Left kidney (tissue), 2 donors: ENCODE data around the gene ARHGEF10L. TPM values are rescaled to one million over a fixed set of nuclear protein-coding genes. Genes with fewer than 3 reads are reported as not detected.

Source experiments
- DNase-seq: peaks from one replicate; pipeline ENCODE4 v3.0.0-alpha.2; 2013
- polyA plus RNA-seq: library from polyadenylated mRNA; unstranded; fragments of 120-200 nt; gene quantifications from one replicate; pipeline ENCODE4 v1.2.1, GENCODE V29; 2013; ENCODE audit not compliant: insufficient read length

ARHGEF10L gene
- polyA plus RNA-seq, 1 donor, result 39.2 TPM

GRCh38 chr1:17567582-17567981 lies 28.1 kb downstream of the ARHGEF10L start:
- DNase-seq, result no peak

GRCh38 chr1:17568014-17568900 lies 28.8 kb downstream of the ARHGEF10L start:
- DNase-seq, result no peak

- no peak for DNase-seq
Observed at GRCh38 chr1:17569200-17570139, 30.0 kb downstream of the ARHGEF10L start.

- no peak for DNase-seq
Observed at GRCh38 chr1:17570228-17570627, 30.7 kb downstream of the ARHGEF10L start.

GRCh38 chr1:17572264-17572985 lies 32.9 kb downstream of the ARHGEF10L start:
- DNase-seq, result no peak

- DNase-seq, result no peak
Observed at GRCh38 chr1:17573518-17574041, 34.1 kb downstream of the ARHGEF10L start.

GRCh38 chr1:17574516-17574915 lies 35.0 kb downstream of the ARHGEF10L start:
- DNase-seq, result no peak

- DNase-seq, result no peak
Observed at GRCh38 chr1:17575797-17576518, 36.5 kb downstream of the ARHGEF10L start.

- DNase-seq, result no peak
Observed at GRCh38 chr1:17576519-17576853, 37.0 kb downstream of the ARHGEF10L start.

- DNase-seq, result no peak
Observed at GRCh38 chr1:17577907-17578297, 38.4 kb downstream of the ARHGEF10L start.

GRCh38 chr1:17579951-17580939 lies 40.7 kb downstream of the ARHGEF10L start:
- peak; percentile 71 for DNase-seq

GRCh38 chr1:17581389-17582123 lies 42.1 kb downstream of the ARHGEF10L start:
- DNase-seq, result no peak

- no peak for DNase-seq
Observed at GRCh38 chr1:17582124-17582774, 42.8 kb downstream of the ARHGEF10L start.

GRCh38 chr1:17584539-17584938 lies 45.0 kb downstream of the ARHGEF10L start:
- DNase-seq, result no peak

GRCh38 chr1:17585266-17585987 lies 45.9 kb downstream of the ARHGEF10L start:
- no peak for DNase-seq

GRCh38 chr1:17586172-17586964 lies 46.9 kb downstream of the ARHGEF10L start:
- no peak for DNase-seq

- no peak for DNase-seq
Observed at GRCh38 chr1:17587693-17588047, 48.2 kb downstream of the ARHGEF10L start.
